OCI-LY3 (cell line): ENCODE results near the gene GRID1.

Experiments used
- H2AFZ ChIP-seq: fragments of 200-600, 300-600 bp; shearing (Covaris generic); 2 replicates; pipeline ENCODE4 v1.6.0; 2014; ENCODE audit warnings: antibody characterized with exemption, low read depth, low read length
- H3K27ac ChIP-seq: fragments of 200-600, 300-600 bp; sonication (generic); 2 replicates; pipeline ENCODE4 v1.5.1; 2014; ENCODE audit warnings: mild to moderate bottlenecking, low read length, moderate library complexity, mixed read lengths
- H3K27me3 ChIP-seq: fragments of 200-600, 300-600 bp; sonication (generic); 2 replicates; pipeline ENCODE4 v1.6.1; 2014; ENCODE audit warnings: low read depth, low read length, mixed read lengths
- H3K36me3 ChIP-seq: fragments of 200-600, 300-600 bp; sonication (generic); replicated peaks from 2 replicates; pipeline ENCODE3; 2014; ENCODE audit warnings: low read depth, low read length, mixed read lengths
- H3K4me1 ChIP-seq: fragments of 300-600, 200-600 bp; sonication (generic); 2 replicates; pipeline ENCODE4 v1.6.1; 2014; ENCODE audit warnings: low read length, mixed read lengths
- H3K4me2 ChIP-seq: fragments of 200-600, 300-600 bp; sonication (generic); 2 replicates; pipeline ENCODE4 v1.6.1; 2014; ENCODE audit warnings: low read length, mixed read lengths
- H3K4me3 ChIP-seq: fragments of 300-600, 200-600 bp; sonication (generic); 2 replicates; pipeline ENCODE4 v1.5.1; 2014; ENCODE audit warnings: antibody characterized with exemption, mild to moderate bottlenecking, low read length, moderate library complexity
- H3K79me2 ChIP-seq: fragments of 300-600, 200-600 bp; shearing (Covaris generic); 2 replicates; pipeline ENCODE4 v1.6.1; 2014; ENCODE audit warnings: mild to moderate bottlenecking, low read length, mixed read lengths
- H3K9ac ChIP-seq: fragments of 300-600, 200-600 bp; shearing (Covaris generic); 2 replicates; pipeline ENCODE4 v1.6.0; 2014; ENCODE audit warnings: mild to moderate bottlenecking, low read length, moderate library complexity
- H3K9me3 ChIP-seq: fragments of 200-600, 300-600 bp; shearing (Covaris generic); 2 replicates; pipeline ENCODE4 v1.6.1; 2014; ENCODE audit warnings: low read length, mixed read lengths; ENCODE audit not compliant: insufficient read depth
- H4K20me1 ChIP-seq: fragments of 200-600, 300-600 bp; sonication (generic); 2 replicates; pipeline ENCODE4 v1.6.1; 2016; ENCODE audit warnings: low read length, mixed read lengths; ENCODE audit not compliant: insufficient read depth
- CTCF ChIP-seq: fragments of 200-600, 300-600 bp; sonication (generic); IDR thresholded peaks from 2 replicates; pipeline ENCODE4 v1.5.1; 2014; ENCODE audit warnings: antibody characterized with exemption, low read length, low read depth
- EZH2phosphoT487 ChIP-seq: fragments of 200-600 bp; shearing (Covaris generic); IDR thresholded peaks from 2 replicates; pipeline ENCODE4 v1.6.1; 2018; ENCODE audit warnings: antibody characterized with exemption, mixed run types, low read depth

GRID1 gene

DNA sequence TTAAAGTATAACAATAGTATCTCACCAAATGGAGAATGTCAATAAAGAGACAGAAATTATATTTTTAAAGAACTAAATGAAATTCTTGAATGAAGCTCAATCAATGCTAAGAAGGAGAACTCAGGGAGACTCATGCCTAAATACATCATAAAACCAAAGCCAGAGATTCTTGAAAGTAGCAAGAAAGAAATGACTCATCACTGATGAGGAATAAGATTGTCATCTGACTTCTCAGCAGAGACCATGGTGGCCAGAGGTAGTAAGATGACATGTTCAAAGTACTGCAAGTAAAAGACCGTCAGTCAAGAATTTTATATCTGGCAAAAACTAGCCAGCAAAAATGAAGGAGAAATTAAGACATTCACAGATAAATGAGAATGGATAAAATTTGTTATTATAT, 399.0 kb downstream of the GRID1 start:
- H2AFZ ChIP-seq, result no peak overlapping the region
- no peaks in the 10 kb centered on the region for H3K4me1 ChIP-seq
- no peak for TF ChIP-seq CTCF
- H3K36me3 ChIP-seq, result no peaks in the 10 kb centered on the region
- H3K9me3 ChIP-seq, result no peaks in the 10 kb centered on the region
- no peak overlapping the region for H3K9ac ChIP-seq
- no peaks in the 10 kb centered on the region for H4K20me1 ChIP-seq
- H3K4me3 ChIP-seq, result no peak overlapping the region
- H3K27ac ChIP-seq, result no peak overlapping the region
- H3K4me2 ChIP-seq, result no peak overlapping the region
- H3K27me3 ChIP-seq, result peaks cover under 1% of the 10 kb centered on the region; the same call in 1 of the 2 replicates
- H3K79me2 ChIP-seq, result no peaks in the 10 kb centered on the region

- no peak for TF ChIP-seq EZH2phosphoT487
Measured at GRCh38 chr10:85961479-85962067, 405.0 kb downstream of the GRID1 start.

GRCh38 chr10:85961073-85961472, 405.5 kb downstream of the GRID1 start:
- Histone ChIP-seq H2AFZ (no peak overlapping the region), H3K36me3 (no peaks in the 10 kb centered on the region), H3K9ac (no peak overlapping the region), H3K79me2 (no peaks in the 10 kb centered on the region), H3K27ac (no peak overlapping the region), H3K9me3 (no peaks in the 10 kb centered on the region), H4K20me1 (no peaks in the 10 kb centered on the region), H3K4me2 (no peak overlapping the region), H3K27me3 (peaks cover 5% of the 10 kb centered on the region; the same call in 1 of the 2 replicates), H3K4me3 (no peak overlapping the region), H3K4me1 (no peaks in the 10 kb centered on the region)
- TF ChIP-seq CTCF (no peak), EZH2phosphoT487 (no peak)

More at GRCh38 chr10:85961479-85962067, 405.0 kb downstream of the GRID1 start:
- Histone ChIP-seq H3K4me1 (no peaks in the 10 kb centered on the region), H3K36me3 (no peaks in the 10 kb centered on the region), H4K20me1 (no peaks in the 10 kb centered on the region), H3K79me2 (no peaks in the 10 kb centered on the region), H3K27me3 (peaks cover 5% of the 10 kb centered on the region; the same call in 1 of the 2 replicates), H3K9ac (no peak overlapping the region), H3K4me2 (no peak overlapping the region), H3K9me3 (no peaks in the 10 kb centered on the region), H3K27ac (no peak overlapping the region), H3K4me3 (no peak overlapping the region), H2AFZ (no peak overlapping the region)

DNA sequence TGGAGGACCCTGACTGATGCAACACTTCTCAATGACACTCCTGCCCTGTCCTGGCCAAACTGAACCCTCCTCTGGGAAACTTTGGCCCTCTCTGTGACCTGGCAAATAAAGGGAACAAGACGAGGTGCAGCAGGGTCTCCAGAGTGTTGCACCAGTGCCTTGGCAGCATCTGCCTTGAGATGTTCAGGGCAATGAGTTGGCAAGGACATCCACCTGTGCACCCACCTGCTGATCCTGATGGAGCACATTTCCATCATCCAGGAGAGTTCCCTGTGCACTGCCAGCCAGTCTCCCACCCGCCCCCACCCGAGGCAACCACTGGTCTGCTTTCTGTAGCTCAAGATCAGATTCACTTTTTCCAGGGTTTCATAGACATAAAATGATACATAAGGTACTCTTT, 407.4 kb downstream of the GRID1 start:
- no peak overlapping the region for H3K4me2 ChIP-seq
- H3K4me1 ChIP-seq, result no peaks in the 10 kb centered on the region
- H3K27me3 ChIP-seq, result peaks cover 5% of the 10 kb centered on the region; the same call in 1 of the 2 replicates
- H3K9ac ChIP-seq, result no peak overlapping the region
- H4K20me1 ChIP-seq, result no peaks in the 10 kb centered on the region
- H2AFZ ChIP-seq, result no peak overlapping the region
- no peaks in the 10 kb centered on the region for H3K9me3 ChIP-seq
- TF ChIP-seq CTCF (no peak), EZH2phosphoT487 (no peak)
- no peaks in the 10 kb centered on the region for H3K36me3 ChIP-seq
- H3K4me3 ChIP-seq, result no peak overlapping the region
- no peak overlapping the region for H3K27ac ChIP-seq
- H3K79me2 ChIP-seq, result no peaks in the 10 kb centered on the region

DNA sequence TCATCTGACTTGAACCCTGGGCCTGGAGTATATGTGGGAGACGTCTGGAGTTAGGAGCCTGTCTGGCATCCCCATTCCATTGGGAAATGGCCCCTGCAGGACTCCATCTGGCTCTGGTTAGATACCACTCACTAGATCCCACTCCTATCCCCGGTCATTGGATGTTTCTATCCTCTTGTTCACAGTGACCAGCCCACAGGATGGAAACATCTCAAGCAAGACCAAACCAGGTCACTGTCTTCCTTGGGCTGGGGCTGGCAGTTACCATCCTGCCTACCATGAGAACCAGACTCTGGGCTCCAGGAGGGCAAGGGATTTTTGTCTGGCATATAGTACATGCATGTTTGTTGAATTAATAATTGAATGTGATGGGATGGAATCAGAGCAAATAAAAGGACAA, 415.7 kb downstream of the GRID1 start:
- no peak overlapping the region for H3K9ac ChIP-seq
- no peak overlapping the region for H3K27ac ChIP-seq
- no peak overlapping the region for H3K4me2 ChIP-seq
- no peaks in the 10 kb centered on the region for H3K36me3 ChIP-seq
- TF ChIP-seq EZH2phosphoT487 (no peak), CTCF (no peak)
- H3K4me1 ChIP-seq, result peaks cover 21% of the 10 kb centered on the region
- no peaks in the 10 kb centered on the region for H3K79me2 ChIP-seq
- H2AFZ ChIP-seq, result no peak overlapping the region
- no peak overlapping the region for H3K4me3 ChIP-seq
- H3K27me3 ChIP-seq, result peaks cover 25% of the 10 kb centered on the region
- no peaks in the 10 kb centered on the region for H3K9me3 ChIP-seq
- H4K20me1 ChIP-seq, result no peaks in the 10 kb centered on the region
